Measurements from ENCODE around the gene PTEN.
"Not testable (repeated sequence)": the region's sequence is repeated elsewhere in the genome, so short reads cannot be mapped to it uniquely, and the experiment has no call there.

PTEN gene

DNA sequence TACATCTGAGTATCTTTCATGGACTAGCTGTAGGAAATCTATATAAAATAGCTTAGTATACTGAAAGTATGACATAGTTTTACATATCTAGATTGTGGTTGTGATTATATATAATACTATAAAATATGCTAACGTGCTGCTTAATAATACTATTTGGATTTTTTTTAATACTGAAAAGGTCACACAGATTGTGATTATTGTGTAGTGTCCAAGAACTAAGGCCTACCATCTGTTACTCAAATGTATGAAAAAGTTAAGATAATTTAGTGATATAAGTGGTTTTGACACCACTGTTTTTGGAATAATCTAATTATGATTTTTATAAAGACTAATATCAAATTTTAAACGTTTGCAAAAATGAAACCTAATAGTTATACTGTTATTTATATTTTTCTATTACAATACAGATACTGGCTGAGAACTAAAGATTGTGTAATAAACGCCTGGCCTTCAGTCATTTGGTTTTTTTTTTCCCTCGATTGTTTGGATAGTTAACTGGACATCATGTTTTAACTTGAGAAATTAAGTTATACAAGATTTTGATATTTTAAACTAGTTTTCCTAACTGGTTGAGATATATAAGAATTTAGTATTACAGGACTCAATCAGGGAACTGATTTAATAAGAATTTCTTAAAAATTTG lies 12.6 kb downstream of the PTEN start:
- DNase-seq, result no peak

DNA sequence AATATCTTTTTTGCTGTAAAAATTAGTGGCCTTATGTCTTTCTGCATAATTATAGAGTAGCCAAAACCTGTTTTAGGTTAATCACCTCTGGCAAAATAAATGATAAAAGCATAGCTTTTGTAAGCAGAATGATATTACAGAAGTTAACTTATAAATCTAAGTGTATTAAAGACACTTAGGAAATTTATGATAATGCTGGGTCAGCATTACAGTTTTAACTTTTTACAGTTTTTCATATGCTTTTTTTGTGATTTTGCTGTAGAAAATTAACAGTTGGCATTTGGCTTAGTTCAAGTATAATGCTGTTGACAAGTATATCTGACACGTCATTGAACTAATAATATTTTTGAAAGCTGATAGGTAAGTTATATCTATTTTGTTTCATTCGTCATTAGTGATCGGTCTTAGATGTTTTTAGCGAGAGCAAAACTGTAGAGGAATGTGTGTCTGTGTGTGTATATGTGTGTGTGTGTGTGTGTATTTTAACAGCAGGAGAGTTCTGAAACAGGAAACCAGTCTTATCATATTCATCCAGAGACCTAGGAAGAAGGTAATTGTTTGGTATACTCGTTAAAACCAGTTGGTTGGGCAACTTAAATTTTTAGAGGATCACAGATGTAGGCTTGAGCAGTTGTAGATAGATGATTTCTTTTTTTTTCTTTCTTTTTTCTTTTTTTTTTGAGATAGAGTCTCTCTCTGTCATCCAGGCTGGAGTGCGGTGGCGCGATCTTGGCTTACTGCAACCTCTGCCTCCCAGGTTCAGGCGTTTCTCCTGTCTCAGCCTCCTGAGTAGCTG lies 15.4 kb downstream of the PTEN start:
- Histone ChIP-seq H4K20me1 (ENCODE audit: insufficient read depth, low read length) (no peaks in the 10 kb centered on the region; the same call in 1 of the 2 replicates), H3K36me3 (replicated peaks; ENCODE audit: insufficient read depth, low read length) (peaks cover 21% of the 10 kb centered on the region), H3K9ac (ENCODE audit: low read length) (no peak overlapping the region), H3K79me2 (ENCODE audit: low read length) (peaks cover 91% of the 10 kb centered on the region), H3F3A (ENCODE audit: insufficient read depth, low read length) (no peaks in the 10 kb centered on the region; the same call in 1 of the 2 replicates), H3K4me3 (ENCODE audit: low read length) (no peak overlapping the region), H3K9me3 (replicated peaks; ENCODE audit: insufficient read depth, low read length) (no peaks in the 10 kb centered on the region), H3K9me2 (replicated peaks; ENCODE audit: insufficient read depth, low read length) (no peaks in the 10 kb centered on the region), H3K4me2 (ENCODE audit: low read depth, low read length) (no peak overlapping the region), H3K4me1 (ENCODE audit: low read length) (no peaks in the 10 kb centered on the region), H3K27me3 (replicated peaks; ENCODE audit: insufficient read depth, low read length) (no peaks in the 10 kb centered on the region), H3K27ac (ENCODE audit: low read length) (no peak overlapping the region), H2AFZ (ENCODE audit: low read length) (no peak overlapping the region)
- DNase-seq, result no peak
- no peak for TF ChIP-seq EZH2 (optimal IDR thresholded peaks at IDR 0.05; ENCODE audit: low read depth, low read length)
- TF ChIP-seq CTCF (IDR thresholded peaks at IDR 0.05; ENCODE audit: low read length), result no peak
- no peak for TF ChIP-seq EZH2phosphoT487 (IDR thresholded peaks at IDR 0.05; ENCODE audit: low read length)

More for the DNA sequence above, 12.6 kb downstream of the PTEN start:
- Histone ChIP-seq H3K4me1 (ENCODE audit: low read length) (0 out of 2 replicates have a peak, but pooled peaks cover 3% of the 10 kb centered on the region), H3F3A (ENCODE audit: insufficient read depth, low read length) (no peaks in the 10 kb centered on the region; the same call in 1 of the 2 replicates), H2AFZ (ENCODE audit: low read length) (no peak overlapping the region), H3K79me2 (ENCODE audit: low read length) (peaks cover 96% of the 10 kb centered on the region), H3K4me3 (ENCODE audit: low read length) (no peak overlapping the region), H3K4me2 (ENCODE audit: low read depth, low read length) (no peak overlapping the region), H3K36me3 (replicated peaks; ENCODE audit: insufficient read depth, low read length) (peaks cover 18% of the 10 kb centered on the region), H3K9me2 (replicated peaks; ENCODE audit: insufficient read depth, low read length) (no peaks in the 10 kb centered on the region), H3K9ac (ENCODE audit: low read length) (no peak overlapping the region), H3K27me3 (replicated peaks; ENCODE audit: insufficient read depth, low read length) (no peaks in the 10 kb centered on the region), H3K27ac (ENCODE audit: low read length) (no peak overlapping the region), H4K20me1 (ENCODE audit: insufficient read depth, low read length) (peaks cover 7% of the 10 kb centered on the region), H3K9me3 (replicated peaks; ENCODE audit: insufficient read depth, low read length) (no peaks in the 10 kb centered on the region)
- TF ChIP-seq EZH2 (optimal IDR thresholded peaks at IDR 0.05; ENCODE audit: low read depth, low read length), result no peak
- no peak for TF ChIP-seq EZH2phosphoT487 (IDR thresholded peaks at IDR 0.05; ENCODE audit: low read length)
- TF ChIP-seq CTCF (IDR thresholded peaks at IDR 0.05; ENCODE audit: low read length), result no peak

DNA sequence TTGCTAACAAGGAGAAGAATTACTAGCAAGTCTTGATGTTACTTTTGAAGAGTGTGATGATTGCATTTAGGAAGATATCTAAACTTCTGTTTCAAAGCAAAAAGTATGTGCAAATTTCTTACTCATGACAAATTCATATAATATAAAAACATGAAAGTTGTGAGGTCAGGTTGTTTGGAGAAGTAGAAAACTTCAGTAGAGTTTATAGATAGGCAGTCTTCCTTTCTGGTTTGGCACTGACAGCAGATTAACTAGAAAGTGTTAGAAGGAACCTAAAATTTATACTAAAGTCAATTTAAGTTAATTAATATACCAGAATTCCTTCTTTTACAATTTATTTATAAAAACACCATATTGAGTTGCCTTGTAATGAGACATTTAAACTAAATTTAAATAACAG lies 16.9 kb downstream of the PTEN start:
- no peaks in the 10 kb centered on the region for H3K9me3 ChIP-seq (replicated peaks; ENCODE audit: insufficient read depth, low read length)
- H3K79me2 ChIP-seq (ENCODE audit: low read length), result peaks cover 87% of the 10 kb centered on the region
- no peak overlapping the region for H3K9ac ChIP-seq (ENCODE audit: low read length)
- H3K9me2 ChIP-seq (replicated peaks; ENCODE audit: insufficient read depth, low read length), result no peaks in the 10 kb centered on the region
- DNase-seq, result no peak
- H3K4me2 ChIP-seq (ENCODE audit: low read depth, low read length), result no peak overlapping the region
- H3K27me3 ChIP-seq (replicated peaks; ENCODE audit: insufficient read depth, low read length), result no peaks in the 10 kb centered on the region
- H3K4me3 ChIP-seq (ENCODE audit: low read length), result no peak overlapping the region
- H3K27ac ChIP-seq (ENCODE audit: low read length), result no peak overlapping the region
- no peaks in the 10 kb centered on the region; the same call in 1 of the 2 replicates for H3F3A ChIP-seq (ENCODE audit: insufficient read depth, low read length)
- H4K20me1 ChIP-seq (ENCODE audit: insufficient read depth, low read length), result no peaks in the 10 kb centered on the region
- H3K36me3 ChIP-seq (replicated peaks; ENCODE audit: insufficient read depth, low read length), result peaks cover 21% of the 10 kb centered on the region
- H2AFZ ChIP-seq (ENCODE audit: low read length), result no peak overlapping the region
- H3K4me1 ChIP-seq (ENCODE audit: low read length), result no peaks in the 10 kb centered on the region
- no peak for TF ChIP-seq CTCF (IDR thresholded peaks at IDR 0.05; ENCODE audit: low read length)
- TF ChIP-seq EZH2 (optimal IDR thresholded peaks at IDR 0.05; ENCODE audit: low read depth, low read length), result no peak

- not testable (repeated sequence) for H3F3A ChIP-seq (ENCODE audit: insufficient read depth, low read length); H3K27ac ChIP-seq (ENCODE audit: low read length); H2AFZ ChIP-seq (ENCODE audit: low read length); H3K4me3 ChIP-seq (ENCODE audit: low read length); DNase-seq; H3K4me1 ChIP-seq (ENCODE audit: low read length); H4K20me1 ChIP-seq (ENCODE audit: insufficient read depth, low read length); H3K9me3 ChIP-seq (replicated peaks; ENCODE audit: insufficient read depth, low read length); H3K9me2 ChIP-seq (replicated peaks; ENCODE audit: insufficient read depth, low read length); H3K9ac ChIP-seq (ENCODE audit: low read length); H3K4me2 ChIP-seq (ENCODE audit: low read depth, low read length); H3K27me3 ChIP-seq (replicated peaks; ENCODE audit: insufficient read depth, low read length)
- peaks cover 25% of the 10 kb centered on the region for H3K36me3 ChIP-seq (replicated peaks; ENCODE audit: insufficient read depth, low read length)
- peaks cover 87% of the 10 kb centered on the region for H3K79me2 ChIP-seq (ENCODE audit: low read length)
Observed at GRCh38 chr10:87881373-87882059, 18.1 kb downstream of the PTEN start.
